B cell (primary cell): ENCODE data around the gene C11orf91. TPM values are rescaled to one million over a fixed set of nuclear protein-coding genes. Genes with fewer than 3 reads are reported as not detected.

Source experiments
- ATAC-seq: fragments of 200-7000 bp; cut with Tn5 transposase; one replicate; pipeline ENCODE4 v1.10.0; 2021; ENCODE audit warnings: low read depth, mild to moderate bottlenecking, moderate number of reproducible peaks, moderate library complexity
- CTCF ChIA-PET: fragments of 350-600 bp; sonication (Branson Sonifier 250); formaldehyde crosslinking; loops from one replicate; lab custom pipeline; 2021; ENCODE audit warnings: antibody characterized with exemption, inconsistent platforms; lab: Charles Lee
- POLR2A ChIA-PET: fragments of 350-600 bp; sonication (Branson Sonifier 250); formaldehyde crosslinking; loops from one replicate; lab custom pipeline; 2021; ENCODE audit warnings: antibody characterized with exemption; lab: Charles Lee
- DNase-seq: peaks from one replicate; pipeline ENCODE4 v3.0.0; 2013
- H2AFZ ChIP-seq: 2 replicates; pipeline ENCODE4 v1.6.1; 2012; ENCODE audit warnings: mild to moderate bottlenecking, low read depth, low read length; ENCODE audit not compliant: insufficient read depth, poor library complexity, severe bottlenecking
- H3K27ac ChIP-seq, 2 donors: 1 replicate in 1 of 2; 2 replicates in 1 of 2; pipeline ENCODE4 v1.5.1; 2012 to 2013; ENCODE audit warnings: low read length in 2 of 2, mild to moderate bottlenecking in 2 of 2, moderate library complexity in 1 of 2
- H3K27me3 ChIP-seq, 4 experiments: fragments of 200-600 bp in 1 of 4; sonication (generic) in 1 of 4; replicated peaks in 1 of 4; 1 replicate in 2 of 4; 2 replicates in 2 of 4; pipeline versions ENCODE4 v1.6.1 to v1.7.0; 2013 to 2016; ENCODE audit warnings: low read length in 3 of 4, mild to moderate bottlenecking in 2 of 4, mixed read lengths in 1 of 4, moderate library complexity in 1 of 4; ENCODE audit not compliant: insufficient read depth in 4 of 4, control insufficient read depth in 3 of 4; ENCODE audit errors: control extremely low read depth in 1 of 4
- H3K36me3 ChIP-seq, 2 experiments: replicated peaks in 1 of 2; 1 replicate in 1 of 2; 2 replicates in 1 of 2; pipeline versions ENCODE4 v1.6.1 to v1.7.1; 2013; ENCODE audit warnings: low read length in 1 of 2; ENCODE audit not compliant: insufficient read depth in 2 of 2, control insufficient read depth in 1 of 2; ENCODE audit errors: control extremely low read depth in 1 of 2, extremely low read depth in 1 of 2
- H3K4me1 ChIP-seq, 2 donors: fragments of 200-600 bp in 1 of 2; sonication (generic) in 1 of 2; 1 replicate in 1 of 2; 2 replicates in 1 of 2; pipeline versions ENCODE4 v1.5.1 to v1.6.1; 2013 to 2017; ENCODE audit warnings: low read length in 2 of 2; ENCODE audit not compliant: control insufficient read depth in 2 of 2, insufficient read depth in 2 of 2
- H3K4me2 ChIP-seq: replicated peaks from 2 replicates; pipeline ENCODE3; 2012; ENCODE audit warnings: mild to moderate bottlenecking, low read depth, low read length; ENCODE audit not compliant: poor library complexity, severe bottlenecking
- H3K4me3 ChIP-seq, 5 experiments: fragments of 200-600 bp in 1 of 5; sonication (generic) in 1 of 5; 1 replicate in 3 of 5; 2 replicates in 2 of 5; pipeline versions ENCODE4 v1.5.1 to v1.7.0; 2011 to 2016; ENCODE audit warnings: low read length in 4 of 5, mild to moderate bottlenecking in 4 of 5, low read depth in 2 of 5, control low read depth in 1 of 5, moderate library complexity in 1 of 5; ENCODE audit not compliant: insufficient read depth in 1 of 5; ENCODE audit errors: control extremely low read depth in 1 of 5, extremely low read depth in 1 of 5
- H3K79me2 ChIP-seq: fragments of 200-600 bp; sonication (generic); one replicate; pipeline ENCODE4 v1.6.0; 2016; ENCODE audit warnings: low read length; ENCODE audit not compliant: control insufficient read depth, insufficient read depth
- H3K9ac ChIP-seq: fragments of 200-600 bp; sonication (generic); 2 replicates; pipeline ENCODE4 v1.6.1; 2017; ENCODE audit warnings: mild to moderate bottlenecking, low read length, moderate library complexity
- H3K9me3 ChIP-seq, 3 donors: one replicate each; pipeline versions ENCODE4 v1.6.1 to v1.7.1; 2013; ENCODE audit warnings: low read length in 2 of 3; ENCODE audit not compliant: control insufficient read depth in 2 of 3, insufficient read depth in 1 of 3; ENCODE audit errors: control extremely low read depth in 1 of 3
- H4K20me1 ChIP-seq: 2 replicates; pipeline ENCODE4 v1.6.0; 2012; ENCODE audit warnings: mild to moderate bottlenecking, low read length; ENCODE audit not compliant: insufficient read depth, control insufficient read depth, poor library complexity, severe bottlenecking
- H3K27ac Mint-ChIP-seq: one replicate; pipeline ENCODE4 v1.8.0; 2021; ENCODE audit warnings: mixed read lengths
- H3K27me3 Mint-ChIP-seq: one replicate; pipeline ENCODE4 v1.8.0; 2021; ENCODE audit warnings: mixed read lengths
- H3K4me1 Mint-ChIP-seq: one replicate; pipeline ENCODE4 v1.8.0; 2021; ENCODE audit warnings: mixed read lengths
- H3K4me3 Mint-ChIP-seq: one replicate; pipeline ENCODE4 v1.8.0; 2021; ENCODE audit warnings: mixed read lengths
- H3K9me3 Mint-ChIP-seq: one replicate; pipeline ENCODE4 v1.8.0; 2022; ENCODE audit warnings: mixed read lengths; ENCODE audit not compliant: insufficient read depth
- CTCF ChIP-seq: fragments of 200-600 bp; IDR thresholded peaks from one replicate; pipeline ENCODE4 v1.8.0; 2022; ENCODE audit warnings: antibody characterized with exemption, mild to moderate bottlenecking
- EZH2 ChIP-seq: IDR thresholded peaks from 2 replicates; pipeline ENCODE4 v1.6.1; 2012; ENCODE audit warnings: borderline replicate concordance, low read depth, mild to moderate bottlenecking, moderate library complexity, low read length; ENCODE audit not compliant: insufficient read depth, poor library complexity, severe bottlenecking
- WGBS: methylation state at CpG from one replicate; pipeline ENCODE4 v1.1.5; 2013; ENCODE audit warnings: missing lambda C conversion rate; ENCODE audit not compliant: insufficient coverage; 5-methylcytosine and 5-hydroxymethylcytosine counted together
- intact Hi-C: fragments of 100-400 bp; cut with micrococcal nuclease; formaldehyde crosslinking; loops from one replicate; pipeline ENCODE4 v1.10.0; 2022
- polyA plus RNA-seq: library from polyadenylated mRNA; depleted of rRNA; stranded (reverse); fragments of >200 nt; gene quantifications from 2 replicates; pipeline ENCODE4 v1.2.3, GENCODE V29; 2012
- total RNA-seq, 2 donors: library from RNA; stranded (reverse); fragments of 120-200 nt in 1 of 2; gene quantifications; 1 replicate in 1 of 2; 2 replicates in 1 of 2; pipeline versions ENCODE4 v1.2.3 to v1.2.4, GENCODE V29; 2013 to 2022

The C11orf91 gene
- total and polyA plus RNA-seq, 2 donors (not counting 1 experiment from before 2014, with no cell fraction given) = not detected

GRCh38 chr11:33721426-33721825 is 20.8 kb upstream of the C11orf91 start:
- Mint-ChIP-seq H3K4me1 (peaks cover 16% of the 10 kb centered on the region), H3K27me3 (no peaks in the 10 kb centered on the region), H3K9me3 (no peaks in the 10 kb centered on the region), H3K27ac (no peak overlapping the region), H3K4me3 (no peak overlapping the region)
- Histone ChIP-seq H3K27me3 (no peaks in the 10 kb centered on the region), H3K9ac (no peak overlapping the region), H3K4me2 (no peak overlapping the region), H2AFZ (no peak overlapping the region), H3K36me3 (peaks cover 0 to 3% of the 10 kb centered on the region in 2 experiments), H4K20me1 (peaks cover 5% of the 10 kb centered on the region), H3K27ac (no peak overlapping the region), H3K9me3 (no peaks in the 10 kb centered on the region), H3K79me2 (peaks cover 19% of the 10 kb centered on the region), H3K4me3 (no peak overlapping the region), H3K4me1 (peaks cover 9% of the 10 kb centered on the region in 2 donors)
- ATAC-seq (no peak), DNase-seq (no peak)
- intact Hi-C loops = no loop called here
- no CpG with 5 or more reads among the region's 1 CpG for WGBS
- TF ChIP-seq EZH2 (no peak), CTCF (no peak)
- ChIA-PET POLR2A (no interaction called here), CTCF (interaction anchor here (0.7 kb wide), 1 partner anchor 21 kb away, joined by 4 read pairs; no protein-coding TSS in a partner anchor)

GRCh38 chr11:33719587-33719986 is 19.0 kb upstream of the C11orf91 start:
- Mint-ChIP-seq H3K27ac (no peak overlapping the region), H3K9me3 (no peaks in the 10 kb centered on the region), H3K4me1 (peaks cover 11% of the 10 kb centered on the region), H3K4me3 (no peak overlapping the region), H3K27me3 (no peaks in the 10 kb centered on the region)
- Histone ChIP-seq H2AFZ (no peak overlapping the region), H3K4me2 (no peak overlapping the region), H3K9ac (no peak overlapping the region), H4K20me1 (peaks cover 5% of the 10 kb centered on the region), H3K9me3 (no peaks in the 10 kb centered on the region), H3K27ac (no peak overlapping the region), H3K27me3 (no peaks in the 10 kb centered on the region), H3K4me3 (no peak overlapping the region), H3K79me2 (peaks cover 14% of the 10 kb centered on the region), H3K36me3 (peaks cover 0 to 3% of the 10 kb centered on the region in 2 experiments), H3K4me1 (peaks cover 6 to 7% of the 10 kb centered on the region in 2 donors)
- no peak for TF ChIP-seq CTCF
- TF ChIP-seq EZH2 = no peak
- intact Hi-C loops = no loop called here
- no peak for DNase-seq
- CTCF ChIA-PET = interaction anchor here (1.3 to 5.4 kb wide), 2 partner anchors 17 to 23 kb away, joined by 4 to 71 read pairs; partner anchors contain the start of gene CD59
- ATAC-seq = no peak
- POLR2A ChIA-PET = no interaction called here
- WGBS = 73% methylated on average over 4 of the region's 5 CpGs
